K562 (cell line): Measurements from ENCODE around the gene PACRG. TPM values are rescaled to one million over a fixed set of nuclear protein-coding genes. Genes with fewer than 3 reads are reported as not detected.

Experiments used
- ATAC-seq: fragments of 200-7000 bp; cut with Tn5 transposase; 3 replicates; pipeline ENCODE4 v1.9.1; 2020; ENCODE audit warnings: moderate library complexity
- BruUV-seq: library from RNA; stranded (reverse); fragments of 400-500 nt; replicated peaks from 2 replicates; lab custom pipeline; 2021; lab: Mats Ljungman, UMichigan
- CTCF ChIA-PET: fragments of 300-600 bp; formaldehyde crosslinking; extraction: SDS; loops from one replicate; lab custom pipeline; 2021; ENCODE audit warnings: low intra/inter-chr PET ratio; lab: Yijun Ruan, JAX
- POLR2A ChIA-PET: fragments of 300-600, 350-650 bp; sonication (Branson Sonifier 250); formaldehyde crosslinking; extraction: SDS; loops from one replicate; lab custom pipeline; 2021; ENCODE audit warnings: antibody characterized with exemption, inconsistent platforms; lab: Yijun Ruan, JAX
- DNase-seq, 4 experiments: peaks; one replicate each; pipeline versions ENCODE4 v3.0.0 to v3.0.0-alpha.2; 2011 to 2018; ENCODE audit warnings: low spot score in 3 of 4, mixed read lengths in 3 of 4; ENCODE audit errors: extremely low read depth in 1 of 4
- FAIRE-seq: peaks from 2 replicates; lab custom pipeline; 2011; peaks lifted over from hg19 to GRCh38; lab: Jason Lieb, UNC
- H2AFZ ChIP-seq: 2 replicates; pipeline ENCODE4 v1.6.0; 2011; ENCODE audit warnings: low read depth, low read length, control low read depth, inconsistent platforms
- H3K27ac ChIP-seq: fragments of 200-600 bp; 3 replicates; pipeline ENCODE4 v1.8.0; 2011; ENCODE audit warnings: low read depth, mild to moderate bottlenecking, control low read depth, inconsistent platforms, low read length, moderate library complexity, mixed read lengths; ENCODE audit errors: extremely low read depth
- H3K27me3 ChIP-seq, 2 experiments: fragments of 300-600 bp in 1 of 2; 2 replicates in 1 of 2; 3 replicates in 1 of 2; pipeline versions ENCODE4 v1.6.0 to v1.8.0; 2011; ENCODE audit warnings: inconsistent platforms in 2 of 2, low read length in 2 of 2, mild to moderate bottlenecking in 1 of 2, mixed read lengths in 1 of 2, moderate library complexity in 1 of 2; ENCODE audit not compliant: control insufficient read depth in 2 of 2, insufficient read depth in 2 of 2
- H3K36me3 ChIP-seq: fragments of 300-600 bp; 3 replicates; pipeline ENCODE4 v1.8.0; 2011; ENCODE audit warnings: mild to moderate bottlenecking, low read length, inconsistent platforms; ENCODE audit not compliant: control insufficient read depth, insufficient read depth
- H3K4me1 ChIP-seq, 2 experiments: fragments of 200-600 bp in 1 of 2; replicated peaks in 1 of 2; 2 replicates in 1 of 2; 3 replicates in 1 of 2; pipeline versions ENCODE4 v1.5.1 to v1.8.0; 2011; ENCODE audit warnings: inconsistent platforms in 2 of 2, low read length in 2 of 2, mild to moderate bottlenecking in 1 of 2, mixed read lengths in 1 of 2, moderate library complexity in 1 of 2; ENCODE audit not compliant: control insufficient read depth in 2 of 2, insufficient read depth in 2 of 2
- H3K4me2 ChIP-seq: 2 replicates; pipeline ENCODE4 v1.6.1; 2011; ENCODE audit warnings: low read length, control low read depth, inconsistent platforms, mixed read lengths; ENCODE audit not compliant: insufficient read depth
- H3K4me3 ChIP-seq: fragments of 200-600 bp; sonication (generic), shearing (Covaris generic); 2 replicates; pipeline ENCODE4 v1.5.1; 2016; ENCODE audit warnings: control low read depth, inconsistent platforms
- H3K79me2 ChIP-seq: fragments of 200-600 bp; 3 replicates; pipeline ENCODE4 v1.8.0; 2011; ENCODE audit warnings: low read length, inconsistent platforms; ENCODE audit not compliant: control insufficient read depth, insufficient read depth
- H3K9ac ChIP-seq, 2 experiments: 2 replicates each; pipeline versions ENCODE4 v1.6.0 to v1.6.1; 2011; ENCODE audit warnings: low read depth in 2 of 2, low read length in 2 of 2, control low read depth in 1 of 2, inconsistent platforms in 1 of 2, mild to moderate bottlenecking in 1 of 2, mixed read lengths in 1 of 2; ENCODE audit not compliant: insufficient read depth in 1 of 2
- H3K9me1 ChIP-seq: one replicate; pipeline ENCODE4 v1.6.0; 2011; ENCODE audit warnings: inconsistent platforms, mild to moderate bottlenecking, low read length, moderate library complexity; ENCODE audit not compliant: control insufficient read depth, insufficient read depth
- H3K9me3 ChIP-seq: replicated peaks from 2 replicates; pipeline ENCODE4 v1.5.1; 2011; ENCODE audit warnings: low read depth, low read length, inconsistent platforms; ENCODE audit not compliant: control insufficient read depth, insufficient read depth
- H4K20me1 ChIP-seq: replicated peaks from 2 replicates; pipeline ENCODE4 v1.6.1; 2011; ENCODE audit warnings: low read length, inconsistent platforms, mixed read lengths; ENCODE audit not compliant: control insufficient read depth, insufficient read depth
- ARID3B ChIP-seq: fragments of 250-450 bp; sonication (Bioruptor Pico); IDR thresholded peaks from 2 replicates; pipeline ENCODE4 v1.4.0; 2020; ENCODE audit warnings: borderline replicate concordance
- HNRNPLL ChIP-seq: fragments of 200-400 bp; formaldehyde crosslinking; IDR thresholded peaks from 2 replicates; pipeline ENCODE4 v1.6.1; 2017; ENCODE audit warnings: low read length, low read depth, mild to moderate bottlenecking; ENCODE audit not compliant: poor library complexity, severe bottlenecking
- KLF10 ChIP-seq: fragments of 250-450 bp; sonication (Bioruptor Pico); IDR thresholded peaks from 2 replicates; pipeline ENCODE4 v1.6.1; 2021; ENCODE audit warnings: matching md5 sums
- NEUROD1 ChIP-seq: fragments of 150-350 bp; IDR thresholded peaks from 2 replicates; pipeline ENCODE4 v1.6.1; 2014; ENCODE audit warnings: borderline replicate concordance, low read length, low read depth; ENCODE audit not compliant: partially characterized antibody
- NFIX ChIP-seq: fragments of 250-450 bp; sonication (Bioruptor Pico); IDR thresholded peaks from 2 replicates; pipeline ENCODE4 v1.4.0; 2020; ENCODE audit warnings: low read depth, mild to moderate bottlenecking, moderate library complexity
- PRPF4 ChIP-seq: fragments of 200-400 bp; formaldehyde crosslinking; IDR thresholded peaks from one replicate; pipeline ENCODE4 v1.6.1; 2017; ENCODE audit warnings: low read length, low read depth, mild to moderate bottlenecking; ENCODE audit not compliant: insufficient read depth, poor library complexity, severe bottlenecking
- PTTG1 ChIP-seq: fragments of 450-650 bp; IDR thresholded peaks from 2 replicates; pipeline ENCODE4 v1.6.1; 2016; ENCODE audit warnings: low read depth, mild to moderate bottlenecking, missing genetic modification characterization, missing compliant biosample characterization
- RBM15 ChIP-seq: fragments of 200-400 bp; formaldehyde crosslinking; IDR thresholded peaks from 2 replicates; pipeline ENCODE4 v1.6.1; 2018; ENCODE audit warnings: mild to moderate bottlenecking, low read length, moderate library complexity; ENCODE audit not compliant: insufficient read depth
- TFE3 ChIP-seq: fragments of 450-650 bp; formaldehyde crosslinking; IDR thresholded peaks from 2 replicates; pipeline ENCODE4 v1.4.0; 2020; ENCODE audit warnings: mild to moderate bottlenecking, mixed read lengths
- TRIM25 ChIP-seq: fragments of 450-650 bp; IDR thresholded peaks from 2 replicates; pipeline ENCODE4 v1.7.0; 2016; ENCODE audit warnings: borderline replicate concordance
- TRIM28 ChIP-seq: fragments of 450-650 bp; IDR thresholded peaks from 2 replicates; pipeline ENCODE4 v1.6.1; 2017
- ZBTB2 ChIP-seq: fragments of 450-650 bp; IDR thresholded peaks from 2 replicates; pipeline ENCODE4 v1.6.1; 2016; ENCODE audit warnings: antibody characterized with exemption
- ZBTB9 ChIP-seq: fragments of 450-650 bp; formaldehyde crosslinking; IDR thresholded peaks from 2 replicates; pipeline ENCODE4 v1.4.0; 2020; ENCODE audit warnings: mild to moderate bottlenecking, moderate library complexity
- ZNF224 ChIP-seq: sonication (generic); formaldehyde crosslinking; IDR thresholded peaks from 2 replicates; pipeline ENCODE4 v1.8.0; 2022; ENCODE audit warnings: mild to moderate bottlenecking, missing genetic modification reagents
- ZNF695 ChIP-seq: fragments of 450-650 bp; formaldehyde crosslinking; IDR thresholded peaks from 2 replicates; pipeline ENCODE4 v1.4.0; 2020; ENCODE audit warnings: mild to moderate bottlenecking, moderate library complexity
- ZNF778 ChIP-seq: fragments of 450-650 bp; formaldehyde crosslinking; IDR thresholded peaks from 2 replicates; pipeline ENCODE4 v1.4.0; 2020; ENCODE audit warnings: mild to moderate bottlenecking, moderate library complexity
- WGBS: fragments of 100-300 bp; shearing (Covaris generic); methylation state at CpG from one replicate; pipeline ENCODE4 v1.1.6; 2016; ENCODE audit warnings: low coverage, mixed read lengths; ENCODE audit not compliant: insufficient coverage; ENCODE audit errors: missing lambda C conversion rate; 5-methylcytosine and 5-hydroxymethylcytosine counted together
- in situ Hi-C: fragments of 300-500 bp; cut with MboI; formaldehyde crosslinking; loops from 4 replicates; pipeline ENCODE4 v1.15.0; 2018; ENCODE audit warnings: inconsistent platforms, mixed read lengths
- intact Hi-C: fragments of 100-400 bp; cut with micrococcal nuclease; formaldehyde crosslinking; loops from 2 replicates; pipeline ENCODE4 v1.14.2; 2022
- polyA plus RNA-seq, 8 experiments: library from polyadenylated mRNA; depleted of rRNA in 4 of 8; stranded (reverse) in 5 of 8; unstranded in 3 of 8; fragments of >200 nt; fragmentation: Nextera tagmentation in 2 of 8; fragmentation: Illumina TruSeq in 1 of 8; extraction: Ambion mirVana in 2 of 8; extraction: Trizol in 1 of 8; gene quantifications; 2 replicates each; pipeline versions ENCODE4 v1.2.1 to v1.2.3, GENCODE V29; 2011 to 2014; ENCODE audit warnings: inconsistent platforms in 1 of 8, missing spikeins in 1 of 8
- total RNA-seq, 7 experiments: library from RNA; depleted of rRNA in 6 of 7; stranded (reverse); fragments of >200 nt in 6 of 7; fragmentation: Illumina TruSeq in 2 of 7; extraction: Trizol in 2 of 7; gene quantifications; 2 replicates each; pipeline versions ENCODE4 v1.2.1 to v1.2.3, GENCODE V29; 2011 to 2021; ENCODE audit warnings: low replicate concordance in 1 of 7

The PACRG gene
- total and polyA plus RNA-seq, 9 of the 15 experiments (the other 6 are each of a cell fraction or from before 2014, with no cell fraction given) = 0.04 TPM; not detected in 8

- H3K4me1 ChIP-seq = no peaks in the 10 kb centered on the region
- TF ChIP-seq PRPF4 (no peak), ZBTB9 (CRISPR knock-in tag) (no peak), ZNF778 (no peak), TRIM25 (no peak), RBM15 (no peak), NEUROD1 (no peak), PTTG1 (tag) (no peak), TFE3 (CRISPR knock-in tag) (no peak), ZBTB2 (no peak), ZNF695 (no peak), HNRNPLL (no peak), ZNF224 (CRISPR knock-in tag) (no peak), KLF10 (no peak), NFIX (no peak), ARID3B (CRISPR knock-in tag) (no peak), TRIM28 (no peak)
- H3K27me3 ChIP-seq = peaks cover 8 to 26% of the 10 kb centered on the region in 2 experiments
- no peaks in the 10 kb centered on the region for H3K9me1 ChIP-seq
- CTCF ChIA-PET = no interaction called here
- no peak overlapping the region for H3K27ac ChIP-seq
- POLR2A ChIA-PET = no interaction called here
- no TSS peak for BruUV-seq
- ATAC-seq = no peak
- FAIRE-seq = no peak
- H2AFZ ChIP-seq = no peak overlapping the region
- no peaks in the 10 kb centered on the region for H3K36me3 ChIP-seq
- intact Hi-C loops = no loop called here
- no peak overlapping the region for H3K9ac ChIP-seq
- H4K20me1 ChIP-seq = no peaks in the 10 kb centered on the region
- 0% methylated on average over 1 of the region's 1 CpG for WGBS
- H3K9me3 ChIP-seq = no peaks in the 10 kb centered on the region
- DNase-seq = no peak
- in situ Hi-C loops = no loop called here
- H3K4me3 ChIP-seq = no peak overlapping the region
- no peak overlapping the region for H3K4me2 ChIP-seq
- no peaks in the 10 kb centered on the region for H3K79me2 ChIP-seq
Measured at GRCh38 chr6:163281634-163282033, 553.9 kb downstream of the PACRG start.
